SK-N-SH treated with all-trans-retinoic acid at 6 μM for 48 hours (cell line): ENCODE data around the gene RHBDL1.
A peak's percentile ranks its signal among the peaks of the same experiment; 100 is the strongest.

Experiments
- ATAC-seq: fragments of 200-7000 bp; cut with Tn5 transposase; 3 replicates; pipeline ENCODE4 v1.9.1; 2020; ENCODE audit warnings: mild to moderate bottlenecking, moderate library complexity
- ARNTL ChIP-seq: fragments of 450-650 bp; formaldehyde crosslinking; IDR thresholded peaks from 2 replicates; pipeline ENCODE4 v1.5.0; 2020; ENCODE audit warnings: low read depth, mild to moderate bottlenecking, moderate library complexity, borderline replicate concordance
- BACH2 ChIP-seq: fragments of 250-450 bp; sonication (Bioruptor Pico); IDR thresholded peaks from 2 replicates; pipeline ENCODE4 v1.9.0; 2021; ENCODE audit warnings: mild to moderate bottlenecking, borderline replicate concordance
- CSDC2 ChIP-seq: fragments of 250-450 bp; sonication (Bioruptor Pico); IDR thresholded peaks from 2 replicates; pipeline ENCODE4 v1.5.0; 2020; ENCODE audit warnings: mild to moderate bottlenecking, moderate library complexity
- CSRNP3 ChIP-seq: fragments of 250-450 bp; sonication (Bioruptor Pico); IDR thresholded peaks from 2 replicates; pipeline ENCODE4 v1.5.1; 2021; ENCODE audit warnings: mild to moderate bottlenecking, moderate library complexity
- ESRRG ChIP-seq: fragments of 250-450 bp; sonication (Bioruptor Pico); IDR thresholded peaks from 2 replicates; pipeline ENCODE4 v1.6.1; 2021; ENCODE audit warnings: mild to moderate bottlenecking
- OSR1 ChIP-seq: fragments of 250-450 bp; sonication (Bioruptor Pico); IDR thresholded peaks from 2 replicates; pipeline ENCODE4 v1.8.0; 2022; ENCODE audit warnings: moderate library complexity, mild to moderate bottlenecking, inconsistent platforms
- PPARA ChIP-seq: fragments of 250-450 bp; sonication (Bioruptor Pico); IDR thresholded peaks from 2 replicates; pipeline ENCODE4 v1.5.0; 2020; ENCODE audit warnings: mild to moderate bottlenecking, borderline replicate concordance
- SNAI2 ChIP-seq: fragments of 250-450 bp; sonication (Bioruptor Pico); IDR thresholded peaks from 2 replicates; pipeline ENCODE4 v1.5.0; 2020; ENCODE audit warnings: mild to moderate bottlenecking, moderate library complexity
- TCF4 ChIP-seq: fragments of 250-450 bp; sonication (Bioruptor Pico); IDR thresholded peaks from 2 replicates; pipeline ENCODE4 v1.8.0; 2021; ENCODE audit warnings: mild to moderate bottlenecking, moderate library complexity, borderline replicate concordance
- TOX ChIP-seq: fragments of 250-450 bp; sonication (Bioruptor Pico); IDR thresholded peaks from 2 replicates; pipeline ENCODE4 v1.8.0; 2021; ENCODE audit warnings: mild to moderate bottlenecking, moderate library complexity, borderline replicate concordance
- ZC3H10 ChIP-seq: fragments of 250-450 bp; sonication (Bioruptor Pico); IDR thresholded peaks from 2 replicates; pipeline ENCODE4 v1.5.1; 2021; ENCODE audit warnings: mild to moderate bottlenecking, moderate library complexity
- ZFP3 ChIP-seq: fragments of 250-450 bp; sonication (Bioruptor Pico); IDR thresholded peaks from 2 replicates; pipeline ENCODE4 v1.5.0; 2020; ENCODE audit warnings: mild to moderate bottlenecking, moderate library complexity
- ZFP30 ChIP-seq: fragments of 450-650 bp; formaldehyde crosslinking; IDR thresholded peaks from 2 replicates; pipeline ENCODE4 v1.5.0; 2022; ENCODE audit warnings: mild to moderate bottlenecking, moderate library complexity
- ZNF565 ChIP-seq: fragments of 450-650 bp; formaldehyde crosslinking; conservative IDR thresholded peaks from 2 replicates; pipeline ENCODE4 v1.5.0; 2020; ENCODE audit warnings: low read depth, mild to moderate bottlenecking, moderate library complexity
- ZNF70 ChIP-seq: fragments of 450-650 bp; formaldehyde crosslinking; IDR thresholded peaks from 2 replicates; pipeline ENCODE4 v1.5.0; 2020; ENCODE audit warnings: mild to moderate bottlenecking, moderate library complexity
- ZNF8 ChIP-seq: fragments of 450-650 bp; formaldehyde crosslinking; IDR thresholded peaks from 2 replicates; pipeline ENCODE4 v1.5.0; 2020; ENCODE audit warnings: mild to moderate bottlenecking, moderate library complexity
- TF ChIP-seq, protein P1 (sequence below): fragments of 250-450 bp; sonication (Bioruptor Pico); IDR thresholded peaks from 2 replicates; pipeline ENCODE4 v1.8.0; 2020; ENCODE audit warnings: mild to moderate bottlenecking, moderate library complexity, borderline replicate concordance
- TF ChIP-seq, protein P2 (sequence below): fragments of 250-450 bp; sonication (Bioruptor Pico); IDR thresholded peaks from 2 replicates; pipeline ENCODE4 v1.8.0; 2021; ENCODE audit warnings: low read depth, mild to moderate bottlenecking, moderate library complexity, borderline replicate concordance
- TF ChIP-seq, protein P3 (sequence below): fragments of 250-450 bp; sonication (Bioruptor Pico); IDR thresholded peaks from 2 replicates; pipeline ENCODE4 v1.5.1; 2020; ENCODE audit warnings: low read depth, mild to moderate bottlenecking, moderate library complexity

The RHBDL1 gene

GRCh38 chr16:709566-710499 is 34.4 kb downstream of the RHBDL1 start:
- TF ChIP-seq CSDC2 (CRISPR knock-in tag) (no peak), TCF4 (CRISPR knock-in tag) (no peak), ZC3H10 (CRISPR knock-in tag) (no peak), ZFP3 (no peak), SNAI2 (CRISPR knock-in tag) (no peak), ZNF565 (CRISPR knock-in tag) (no peak), TOX (no peak), BACH2 (CRISPR knock-in tag) (no peak)
- TF ChIP-seq, protein P1, sequence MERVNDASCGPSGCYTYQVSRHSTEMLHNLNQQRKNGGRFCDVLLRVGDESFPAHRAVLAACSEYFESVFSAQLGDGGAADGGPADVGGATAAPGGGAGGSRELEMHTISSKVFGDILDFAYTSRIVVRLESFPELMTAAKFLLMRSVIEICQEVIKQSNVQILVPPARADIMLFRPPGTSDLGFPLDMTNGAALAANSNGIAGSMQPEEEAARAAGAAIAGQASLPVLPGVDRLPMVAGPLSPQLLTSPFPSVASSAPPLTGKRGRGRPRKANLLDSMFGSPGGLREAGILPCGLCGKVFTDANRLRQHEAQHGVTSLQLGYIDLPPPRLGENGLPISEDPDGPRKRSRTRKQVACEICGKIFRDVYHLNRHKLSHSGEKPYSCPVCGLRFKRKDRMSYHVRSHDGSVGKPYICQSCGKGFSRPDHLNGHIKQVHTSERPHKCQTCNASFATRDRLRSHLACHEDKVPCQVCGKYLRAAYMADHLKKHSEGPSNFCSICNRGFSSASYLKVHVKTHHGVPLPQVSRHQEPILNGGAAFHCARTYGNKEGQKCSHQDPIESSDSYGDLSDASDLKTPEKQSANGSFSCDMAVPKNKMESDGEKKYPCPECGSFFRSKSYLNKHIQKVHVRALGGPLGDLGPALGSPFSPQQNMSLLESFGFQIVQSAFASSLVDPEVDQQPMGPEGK (CRISPR knock-in tag) = no peak
- TF ChIP-seq, protein P2, sequence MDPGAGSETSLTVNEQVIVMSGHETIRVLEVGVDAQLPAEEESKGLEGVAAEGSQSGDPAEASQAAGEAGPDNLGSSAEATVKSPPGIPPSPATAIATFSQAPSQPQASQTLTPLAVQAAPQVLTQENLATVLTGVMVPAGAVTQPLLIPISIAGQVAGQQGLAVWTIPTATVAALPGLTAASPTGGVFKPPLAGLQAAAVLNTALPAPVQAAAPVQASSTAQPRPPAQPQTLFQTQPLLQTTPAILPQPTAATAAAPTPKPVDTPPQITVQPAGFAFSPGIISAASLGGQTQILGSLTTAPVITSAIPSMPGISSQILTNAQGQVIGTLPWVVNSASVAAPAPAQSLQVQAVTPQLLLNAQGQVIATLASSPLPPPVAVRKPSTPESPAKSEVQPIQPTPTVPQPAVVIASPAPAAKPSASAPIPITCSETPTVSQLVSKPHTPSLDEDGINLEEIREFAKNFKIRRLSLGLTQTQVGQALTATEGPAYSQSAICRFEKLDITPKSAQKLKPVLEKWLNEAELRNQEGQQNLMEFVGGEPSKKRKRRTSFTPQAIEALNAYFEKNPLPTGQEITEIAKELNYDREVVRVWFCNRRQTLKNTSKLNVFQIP (CRISPR knock-in tag) = no peak
- TF ChIP-seq, all 23 proteins: peak for 0
- ATAC-seq = peak; percentile 55

DNA sequence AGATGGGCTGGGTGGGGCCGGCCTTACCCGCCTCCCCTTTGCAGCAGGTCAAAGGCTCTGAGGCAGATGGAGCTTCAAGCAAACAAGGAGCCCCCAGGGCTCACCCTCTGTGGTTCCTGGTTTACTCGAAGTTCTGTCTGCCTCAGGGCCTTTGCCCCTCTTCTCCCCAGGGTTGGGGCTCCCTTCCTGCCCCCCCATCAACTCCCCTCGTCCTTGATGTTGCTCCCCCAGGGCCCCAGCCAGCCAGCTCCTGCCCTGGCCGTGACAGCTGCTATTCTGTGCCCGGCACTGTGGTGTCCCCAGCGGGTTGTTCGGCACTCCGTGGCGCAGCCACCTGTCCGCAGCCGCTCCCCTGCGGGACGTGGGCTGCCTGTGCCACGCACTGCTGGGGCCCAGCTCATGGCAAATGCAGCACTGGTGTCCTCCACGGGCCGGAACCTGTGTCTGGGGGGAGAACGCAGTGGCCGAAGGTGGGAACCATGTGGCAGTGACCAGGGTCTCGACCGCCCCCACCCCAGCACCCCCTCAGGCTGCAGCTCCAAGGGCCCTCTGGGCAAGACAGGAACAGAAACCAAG is 35.1 kb downstream of the RHBDL1 start:
- no peak for ATAC-seq
- TF ChIP-seq PPARA (CRISPR knock-in tag) (no peak), ARNTL (CRISPR knock-in tag) (no peak), TOX (no peak), BACH2 (CRISPR knock-in tag) (no peak), CSRNP3 (no peak), CSDC2 (CRISPR knock-in tag) (no peak), ZFP30 (no peak), ZFP3 (no peak), OSR1 (CRISPR knock-in tag) (no peak), TCF4 (CRISPR knock-in tag) (no peak), ZNF70 (CRISPR knock-in tag) (no peak), ZNF8 (CRISPR knock-in tag) (no peak), SNAI2 (CRISPR knock-in tag) (no peak)
- TF ChIP-seq, all 23 proteins: peak for 0

GRCh38 chr16:711084-711483 is 35.6 kb downstream of the RHBDL1 start:
- TF ChIP-seq ZC3H10 (CRISPR knock-in tag) (no peak), CSDC2 (CRISPR knock-in tag) (no peak), ARNTL (CRISPR knock-in tag) (no peak), PPARA (CRISPR knock-in tag) (no peak), ZNF70 (CRISPR knock-in tag) (no peak), TOX (no peak), TCF4 (CRISPR knock-in tag) (no peak), BACH2 (CRISPR knock-in tag) (no peak), ESRRG (CRISPR knock-in tag) (no peak)
- TF ChIP-seq, protein P3, sequence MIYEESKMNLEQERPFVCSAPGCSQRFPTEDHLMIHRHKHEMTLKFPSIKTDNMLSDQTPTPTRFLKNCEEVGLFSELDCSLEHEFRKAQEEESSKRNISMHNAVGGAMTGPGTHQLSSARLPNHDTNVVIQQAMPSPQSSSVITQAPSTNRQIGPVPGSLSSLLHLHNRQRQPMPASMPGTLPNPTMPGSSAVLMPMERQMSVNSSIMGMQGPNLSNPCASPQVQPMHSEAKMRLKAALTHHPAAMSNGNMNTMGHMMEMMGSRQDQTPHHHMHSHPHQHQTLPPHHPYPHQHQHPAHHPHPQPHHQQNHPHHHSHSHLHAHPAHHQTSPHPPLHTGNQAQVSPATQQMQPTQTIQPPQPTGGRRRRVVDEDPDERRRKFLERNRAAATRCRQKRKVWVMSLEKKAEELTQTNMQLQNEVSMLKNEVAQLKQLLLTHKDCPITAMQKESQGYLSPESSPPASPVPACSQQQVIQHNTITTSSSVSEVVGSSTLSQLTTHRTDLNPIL (CRISPR knock-in tag) = no peak
- TF ChIP-seq, protein P1 (CRISPR knock-in tag) = no peak
- ATAC-seq = no peak
